Inferior parietal cortex (tissue), 1 donor: ENCODE data around the gene RNASE8.

Experiments
- DNase-seq: peaks from one replicate; pipeline ENCODE4 v3.0.0-alpha.2; 2016; ENCODE audit errors: extremely low spot score

RNASE8 gene

DNA sequence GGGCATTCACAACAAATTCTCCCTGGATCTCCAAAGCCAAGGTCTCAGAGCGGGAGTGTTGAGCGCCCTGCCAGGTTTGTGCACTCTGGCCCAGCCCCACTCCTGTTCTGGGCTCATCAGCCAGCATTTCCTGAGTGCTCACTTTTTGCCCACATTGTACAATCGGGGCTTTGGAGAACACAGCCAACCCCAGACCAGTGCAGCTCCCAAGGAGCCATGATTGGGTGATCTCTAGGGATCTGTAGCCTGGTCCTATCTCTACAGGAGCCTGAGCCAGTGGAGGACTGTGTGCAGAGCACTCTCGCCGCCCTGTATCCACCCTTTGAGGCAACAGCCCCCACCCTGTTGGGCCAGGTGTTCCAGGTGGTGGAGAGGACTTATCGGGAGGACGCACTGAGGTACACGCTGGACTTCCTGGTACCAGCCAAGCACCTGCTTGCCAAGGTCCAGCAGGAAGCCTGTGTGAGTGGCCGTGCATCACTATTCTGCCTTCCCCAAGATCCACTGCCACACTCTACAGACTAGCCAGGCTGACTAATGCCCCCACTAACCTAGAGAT is 15.2 kb downstream of the RNASE8 start:
- no peak for DNase-seq

DNA sequence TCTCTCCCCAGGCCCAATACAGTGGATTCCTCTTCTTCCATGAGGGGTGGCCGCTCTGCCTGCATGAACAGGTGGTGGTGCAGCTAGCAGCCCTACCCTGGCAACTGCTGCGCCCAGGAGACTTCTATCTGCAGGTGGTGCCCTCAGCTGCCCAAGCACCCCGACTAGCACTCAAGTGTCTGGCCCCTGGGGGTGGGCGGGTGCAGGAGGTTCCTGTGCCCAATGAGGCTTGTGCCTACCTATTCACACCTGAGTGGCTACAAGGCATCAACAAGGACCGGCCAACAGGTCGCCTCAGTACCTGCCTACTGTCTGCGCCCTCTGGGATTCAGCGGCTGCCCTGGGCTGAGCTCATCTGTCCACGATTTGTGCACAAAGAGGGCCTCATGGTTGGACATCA is 16.3 kb downstream of the RNASE8 start:
- DNase-seq: no peak

DNA sequence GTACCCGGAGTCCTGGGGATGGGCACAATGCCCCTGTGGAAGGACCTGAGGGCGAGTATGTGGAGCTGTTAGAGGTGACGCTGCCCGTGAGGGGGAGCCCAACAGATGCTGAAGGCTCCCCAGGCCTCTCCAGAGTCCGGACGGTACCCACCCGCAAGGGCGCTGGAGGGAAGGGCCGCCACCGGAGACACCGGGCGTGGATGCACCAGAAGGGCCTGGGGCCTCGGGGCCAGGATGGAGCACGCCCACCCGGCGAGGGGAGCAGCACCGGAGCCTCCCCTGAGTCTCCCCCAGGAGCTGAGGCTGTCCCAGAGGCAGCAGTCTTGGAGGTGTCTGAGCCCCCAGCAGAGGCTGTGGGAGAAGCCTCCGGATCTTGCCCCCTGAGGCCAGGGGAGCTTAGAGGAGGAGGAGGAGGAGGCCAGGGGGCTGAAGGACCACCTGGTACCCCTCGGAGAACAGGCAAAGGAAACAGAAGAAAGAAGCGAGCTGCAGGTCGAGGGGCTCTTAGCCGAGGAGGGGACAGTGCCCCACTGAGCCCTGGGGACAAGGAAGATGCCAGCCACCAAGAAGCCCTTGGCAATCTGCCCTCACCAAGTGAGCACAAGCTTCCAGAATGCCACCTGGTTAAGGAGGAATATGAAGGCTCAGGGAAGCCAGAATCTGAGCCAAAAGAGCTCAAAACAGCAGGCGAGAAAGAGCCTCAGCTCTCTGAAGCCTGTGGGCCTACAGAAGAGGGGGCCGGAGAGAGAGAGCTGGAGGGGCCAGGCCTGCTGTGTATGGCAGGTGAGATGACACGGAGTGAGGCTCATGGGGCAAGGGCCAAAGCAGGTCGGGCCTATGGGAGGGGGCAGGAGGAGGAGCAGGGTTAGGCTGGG is 17.0 kb downstream of the RNASE8 start:
- no peak for DNase-seq

DNA sequence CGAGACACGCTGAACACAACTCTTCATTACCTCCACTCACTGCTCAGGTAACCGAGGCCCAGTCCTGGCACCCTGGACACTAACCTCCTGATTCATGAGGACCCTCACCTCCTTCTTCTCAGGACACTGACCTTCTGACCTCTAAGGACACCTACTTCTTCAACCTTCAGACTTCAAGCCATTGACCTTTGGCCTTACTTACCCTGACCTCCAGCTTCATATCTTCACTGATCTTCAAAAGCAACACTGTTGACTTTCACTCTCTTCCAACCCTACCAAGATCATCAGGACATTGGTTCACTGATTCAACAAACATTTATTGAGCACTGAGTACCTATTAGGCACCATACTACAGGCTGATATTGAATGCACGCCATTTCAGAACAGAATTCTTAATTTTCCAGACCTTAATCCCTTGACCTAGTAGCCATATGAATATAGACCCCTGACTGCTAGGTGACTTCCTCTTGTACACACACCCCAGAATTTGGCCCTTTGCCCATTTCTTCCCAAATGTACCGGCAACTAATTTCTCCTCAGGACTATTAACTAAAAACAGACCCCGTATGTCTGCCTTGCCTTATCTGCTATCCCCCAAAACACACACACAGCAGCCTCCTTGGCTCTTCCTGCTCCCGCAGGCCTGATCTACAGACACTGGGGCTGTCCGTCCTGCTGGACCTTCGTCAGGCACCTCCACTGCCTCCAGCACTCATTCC is 18.3 kb downstream of the RNASE8 start:
- DNase-seq: no peak

DNA sequence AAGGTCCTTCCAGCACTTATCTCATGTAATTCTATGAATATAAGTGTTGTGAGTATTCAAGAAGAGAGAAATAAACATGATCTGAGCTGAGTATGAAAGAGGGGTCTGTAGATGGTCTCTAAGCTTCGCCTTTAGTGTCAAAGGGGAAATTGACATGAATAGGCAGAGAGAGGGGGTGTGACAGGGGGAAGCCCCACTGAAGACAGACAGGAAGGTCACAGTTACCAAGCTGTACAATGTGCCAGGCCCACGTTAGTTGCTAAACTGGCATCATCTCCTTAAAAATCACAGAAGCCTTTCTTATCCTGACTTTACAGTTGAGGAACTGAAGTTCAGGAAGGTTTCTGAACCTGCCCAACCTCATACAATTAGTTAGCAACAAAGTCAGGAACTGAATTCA is 20.1 kb downstream of the RNASE8 start:
- DNase-seq: no peak

DNA sequence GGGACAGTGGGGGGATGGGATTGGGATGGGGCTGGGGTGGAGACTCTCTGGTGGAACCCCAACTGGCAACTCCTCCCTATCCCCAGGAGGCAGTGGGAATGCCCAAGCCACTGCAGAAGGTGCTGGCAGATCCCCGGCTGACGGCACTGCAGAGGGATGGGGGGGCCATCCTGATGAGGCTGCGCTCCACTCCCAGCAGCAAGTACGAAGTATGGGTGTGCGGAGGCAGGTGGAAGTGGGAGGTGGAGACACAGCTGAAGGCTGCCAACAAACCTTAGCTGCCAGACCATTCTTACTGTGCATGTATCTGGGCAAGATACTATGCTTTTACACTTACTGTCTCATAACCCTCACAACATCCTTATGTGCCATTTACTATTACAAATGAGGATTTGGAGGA is 20.7 kb downstream of the RNASE8 start:
- DNase-seq: peak; percentile 33

DNA sequence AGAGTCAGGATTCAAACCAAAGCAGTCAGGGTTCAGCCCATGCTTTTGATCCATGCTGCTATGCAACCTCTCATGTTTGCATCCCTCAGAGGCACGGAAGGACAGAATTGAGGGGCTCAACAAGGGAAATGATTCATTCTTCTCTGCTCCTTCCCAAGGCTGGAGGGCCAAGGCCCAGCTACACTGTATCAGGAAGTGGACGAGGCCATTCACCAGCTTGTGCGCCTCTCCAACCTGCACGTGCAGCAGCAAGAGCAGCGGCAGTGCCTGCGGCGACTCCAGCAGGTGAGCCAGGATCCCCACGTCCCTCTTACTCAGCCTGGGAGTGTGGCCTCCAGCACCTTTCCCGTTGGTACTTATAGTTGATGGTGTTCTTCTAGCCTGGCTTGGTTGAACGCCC is 21.1 kb downstream of the RNASE8 start:
- no peak for DNase-seq

DNA sequence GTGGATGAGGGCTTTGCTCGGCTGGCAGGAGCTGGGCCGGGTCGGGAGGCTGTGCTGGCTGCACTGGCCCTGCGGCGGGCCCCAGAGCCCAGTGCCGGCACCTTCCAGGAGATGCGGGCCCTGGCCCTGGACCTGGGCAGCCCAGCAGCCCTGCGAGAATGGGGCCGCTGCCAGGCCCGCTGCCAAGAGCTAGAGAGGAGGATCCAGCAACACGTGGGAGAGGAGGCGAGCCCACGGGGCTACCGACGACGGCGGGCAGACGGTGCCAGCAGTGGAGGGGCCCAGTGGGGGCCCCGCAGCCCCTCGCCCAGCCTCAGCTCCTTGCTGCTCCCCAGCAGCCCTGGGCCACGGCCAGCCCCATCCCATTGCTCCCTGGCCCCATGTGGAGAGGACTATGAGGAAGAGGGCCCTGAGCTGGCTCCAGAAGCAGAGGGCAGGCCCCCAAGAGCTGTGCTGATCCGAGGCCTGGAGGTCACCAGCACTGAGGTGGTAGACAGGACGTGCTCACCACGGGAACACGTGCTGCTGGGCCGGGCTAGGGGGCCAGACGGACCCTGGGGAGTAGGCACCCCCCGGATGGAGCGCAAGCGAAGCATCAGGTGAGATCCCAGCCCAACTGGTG is 24.0 kb downstream of the RNASE8 start:
- no peak for DNase-seq

DNA sequence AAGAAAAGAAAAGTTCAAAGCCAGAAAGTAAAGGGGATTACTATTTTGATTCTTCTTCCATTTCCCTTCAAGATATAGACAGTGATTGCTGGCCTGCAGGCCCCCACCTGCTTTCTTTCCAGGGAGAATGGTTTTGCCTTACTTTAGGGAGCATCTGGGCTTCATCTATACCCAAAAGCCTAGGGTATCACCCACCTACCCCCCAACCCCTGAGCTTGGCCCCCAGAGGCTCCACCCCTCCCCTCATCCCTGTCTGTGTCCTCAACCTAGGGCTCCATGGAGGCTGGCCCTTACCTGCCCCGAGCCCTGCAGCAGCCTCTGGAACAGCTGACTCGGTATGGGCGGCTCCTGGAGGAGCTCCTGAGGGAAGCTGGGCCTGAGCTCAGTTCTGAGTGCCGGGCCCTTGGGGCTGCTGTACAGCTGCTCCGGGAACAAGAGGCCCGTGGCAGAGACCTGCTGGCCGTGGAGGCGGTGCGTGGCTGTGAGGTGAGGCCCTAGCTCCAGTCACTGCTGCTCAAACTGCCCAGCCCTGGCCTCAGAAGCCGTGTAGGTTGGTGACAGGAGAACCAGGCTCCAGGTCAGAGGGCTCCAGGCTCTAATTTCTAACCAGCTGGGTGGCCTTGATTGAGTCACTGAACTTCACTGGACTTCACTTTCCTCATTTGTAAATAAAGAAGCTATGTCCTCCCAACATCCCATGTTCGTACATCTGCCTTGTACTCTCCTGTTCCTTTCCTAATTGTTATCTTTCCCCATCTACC is 26.1 kb downstream of the RNASE8 start:
- no peak for DNase-seq

DNA sequence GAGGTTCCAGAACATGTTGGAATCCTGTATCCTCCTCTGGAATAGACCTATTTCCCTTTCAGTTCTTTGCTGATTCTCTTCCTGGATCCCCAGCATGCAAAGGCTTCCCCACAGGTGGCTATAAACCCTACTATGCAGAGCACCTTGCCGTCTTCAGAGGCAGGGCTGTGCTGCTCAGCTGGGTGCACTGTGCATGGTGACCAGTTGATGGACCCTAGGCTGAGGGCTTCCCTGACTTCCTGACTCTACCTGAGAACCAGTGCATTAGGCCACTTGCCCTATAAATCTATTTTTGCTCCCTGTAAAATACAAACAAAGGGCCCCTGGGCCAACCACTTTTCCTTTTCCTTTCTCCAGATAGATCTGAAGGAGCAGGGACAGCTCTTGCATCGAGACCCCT is 26.8 kb downstream of the RNASE8 start:
- DNase-seq: no peak

DNA sequence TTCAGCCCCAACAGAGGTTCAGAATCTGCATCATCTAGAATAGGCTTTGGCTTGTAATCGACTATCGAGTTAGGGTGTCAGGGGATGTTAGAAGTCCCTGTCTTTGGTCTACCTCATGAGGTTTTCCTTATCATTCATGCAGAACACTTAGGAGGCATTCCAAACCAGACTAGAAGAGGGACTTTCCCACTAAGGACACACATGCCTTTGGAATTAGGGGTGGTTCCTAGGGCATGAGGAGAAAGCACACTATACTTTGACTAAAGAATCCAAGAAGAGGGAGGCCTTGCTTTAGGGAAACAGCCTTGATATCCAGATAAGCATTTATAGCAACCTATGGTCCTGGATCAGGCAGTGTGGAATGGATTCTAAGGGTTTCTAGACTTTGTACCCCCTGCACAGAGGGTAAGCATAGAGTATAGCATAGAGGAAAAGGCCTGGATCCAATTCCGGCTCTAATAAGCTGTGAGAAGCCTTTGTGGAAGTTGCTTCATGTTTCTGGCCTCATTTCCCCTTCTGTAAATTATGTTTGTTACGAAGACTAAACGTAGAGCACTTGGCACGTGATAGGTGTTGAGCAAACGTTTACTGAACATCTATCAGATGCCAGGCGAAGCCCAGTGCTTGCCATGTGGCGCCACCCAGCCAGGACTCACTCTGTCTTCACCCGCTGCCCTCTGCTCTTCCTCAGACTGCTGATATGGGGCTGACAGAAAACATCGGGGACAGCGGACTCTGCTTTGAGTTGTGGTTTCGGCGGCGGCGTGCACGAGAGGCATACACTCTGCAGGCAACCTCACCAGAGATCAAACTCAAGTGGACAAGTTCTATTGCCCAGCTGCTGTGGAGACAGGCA is 27.6 kb downstream of the RNASE8 start:
- no peak for DNase-seq

DNA sequence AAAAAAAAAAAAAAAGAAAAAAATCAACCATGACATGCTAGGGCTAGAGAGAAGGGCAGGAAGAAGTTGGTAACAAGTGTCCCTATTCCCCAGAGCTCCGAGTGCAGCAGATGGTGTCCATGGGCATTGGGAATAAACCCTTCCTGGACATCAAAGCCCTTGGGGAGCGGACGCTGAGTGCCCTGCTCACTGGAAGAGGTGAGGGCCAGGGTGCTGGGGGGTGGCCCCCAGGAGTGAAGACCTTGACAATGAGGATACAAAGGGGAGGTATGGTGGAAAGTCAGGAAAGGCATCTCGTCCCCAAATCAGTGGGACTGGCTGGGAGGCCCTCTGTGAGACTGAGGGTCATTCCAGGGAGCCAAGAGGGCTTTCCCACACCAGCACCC is 29.3 kb downstream of the RNASE8 start:
- DNase-seq: no peak

DNA sequence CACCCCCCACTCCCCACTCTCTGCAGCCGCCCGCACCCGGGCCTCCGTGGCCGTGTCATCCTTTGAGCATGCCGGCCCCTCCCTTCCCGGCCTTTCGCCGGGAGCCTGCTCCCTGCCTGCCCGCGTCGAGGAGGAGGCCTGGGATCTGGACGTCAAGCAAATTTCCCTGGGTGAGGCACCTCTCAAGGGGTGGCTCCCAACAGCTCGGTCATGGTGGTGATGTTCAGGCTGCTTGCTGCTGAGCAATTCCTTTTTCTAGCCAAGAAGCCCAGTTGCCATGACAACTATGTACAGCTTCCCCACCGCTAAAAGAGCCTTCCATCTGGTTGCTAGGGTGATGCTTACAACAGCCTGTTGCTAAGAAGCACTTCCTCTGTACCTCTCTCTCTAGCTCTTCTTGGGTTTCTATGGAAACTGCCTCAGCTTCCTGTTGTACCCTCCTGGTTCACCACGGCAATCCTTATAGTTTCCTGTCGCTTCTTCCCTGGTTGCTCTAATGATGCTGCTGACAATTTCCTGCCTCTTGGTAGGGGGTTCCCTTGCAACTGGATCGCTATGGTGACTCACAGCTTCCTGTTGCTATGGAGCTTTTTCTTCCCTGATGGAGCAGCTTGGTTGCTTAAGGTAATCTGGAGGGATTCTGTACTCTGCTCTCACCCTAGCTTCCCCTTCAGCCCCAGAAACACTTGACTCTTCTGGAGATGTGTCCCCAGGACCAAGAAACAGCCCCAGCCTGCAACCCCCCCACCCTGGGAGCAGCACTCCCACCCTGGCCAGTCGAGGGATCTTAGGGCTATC is 29.9 kb downstream of the RNASE8 start:
- DNase-seq: peak; percentile 71

DNA sequence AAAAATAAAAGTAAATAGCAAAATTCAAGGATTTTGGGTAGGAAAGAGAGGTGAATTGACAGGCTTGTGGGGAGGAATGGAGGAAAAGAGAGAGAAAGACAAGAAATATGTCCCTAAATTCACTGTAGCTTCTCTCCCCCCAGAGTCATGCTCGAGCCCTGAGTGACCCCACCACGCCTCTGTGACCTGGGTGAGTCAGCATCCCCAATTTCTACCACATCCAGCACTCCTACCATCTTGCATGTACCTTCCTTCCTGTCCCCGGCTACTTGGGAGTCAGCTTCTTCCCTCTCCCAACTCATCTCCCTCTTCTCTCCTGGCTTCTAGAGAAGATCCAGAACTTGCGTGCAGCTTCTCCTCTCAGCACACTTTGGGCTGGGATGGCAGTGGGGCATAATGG is 31.1 kb downstream of the RNASE8 start:
- DNase-seq: no peak

DNA sequence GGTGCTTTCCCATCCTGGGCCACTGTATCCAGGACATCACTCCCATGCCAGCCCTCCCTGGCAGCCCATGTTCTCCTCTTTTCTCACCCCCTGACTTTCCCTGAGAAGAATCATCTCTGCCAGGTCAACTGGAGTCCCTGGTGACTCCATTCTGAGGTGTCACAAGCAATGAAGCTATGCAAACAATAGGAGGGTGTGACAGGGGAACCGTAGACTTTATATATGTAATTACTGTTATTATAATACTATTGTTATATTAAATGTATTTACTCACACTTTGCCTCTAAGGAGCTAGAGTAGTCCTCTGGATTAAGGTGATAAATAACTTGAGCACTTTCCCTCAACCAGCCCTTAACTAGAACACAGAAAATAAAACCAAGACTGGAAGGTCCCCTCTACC is 31.6 kb downstream of the RNASE8 start:
- no peak for DNase-seq

DNA sequence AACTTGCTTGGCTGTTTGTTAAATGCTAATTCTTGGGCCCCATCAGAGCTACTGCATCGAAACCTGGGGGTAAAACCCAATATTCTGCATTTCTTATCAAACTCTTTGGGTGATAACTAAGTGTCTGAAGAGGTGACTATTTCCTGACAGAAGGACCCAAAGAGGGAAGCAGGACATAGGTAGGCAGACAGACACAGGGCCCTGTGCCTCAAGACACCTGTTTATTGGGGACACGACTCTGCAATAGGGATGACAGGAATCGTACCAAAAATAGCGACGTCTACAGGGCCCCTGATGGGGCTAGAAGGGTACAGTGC is 32.2 kb downstream of the RNASE8 start:
- no peak for DNase-seq

DNA sequence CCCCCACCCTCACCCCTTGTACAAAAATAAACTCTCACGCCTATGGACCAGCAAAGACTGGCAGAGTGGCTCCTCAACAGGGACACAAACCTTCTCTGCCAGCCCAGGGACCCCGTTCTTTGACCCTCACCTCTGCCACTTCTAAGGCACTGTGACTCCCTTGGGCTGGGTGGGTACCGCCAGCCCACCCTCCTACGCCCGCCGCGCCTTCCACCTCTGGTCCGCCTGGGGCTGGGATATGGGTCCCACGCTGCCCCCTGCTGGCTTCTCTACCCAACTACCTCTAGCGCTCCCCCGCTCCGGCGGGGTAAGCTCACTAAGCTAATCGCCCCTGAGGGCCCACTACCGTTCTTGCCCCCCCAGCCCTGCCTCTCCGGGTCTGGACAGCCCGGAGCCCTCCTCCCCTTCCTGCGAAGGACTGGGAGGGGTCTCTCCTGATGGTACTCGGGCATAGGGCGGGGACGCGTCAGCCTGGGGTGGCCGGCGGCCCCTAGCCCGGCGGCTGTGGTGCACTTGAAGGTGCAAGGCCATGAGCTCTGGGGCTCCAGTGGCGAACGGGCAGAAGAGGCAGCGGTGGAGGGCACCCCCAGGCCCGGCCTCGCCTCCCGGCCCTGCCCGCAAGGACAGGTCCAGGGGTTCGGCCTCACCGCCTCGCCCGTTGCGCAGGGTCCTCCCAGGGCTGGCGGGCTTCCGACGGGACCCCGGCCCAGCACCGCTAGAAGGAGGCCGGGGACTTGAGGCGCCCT is 32.7 kb downstream of the RNASE8 start:
- no peak for DNase-seq

DNA sequence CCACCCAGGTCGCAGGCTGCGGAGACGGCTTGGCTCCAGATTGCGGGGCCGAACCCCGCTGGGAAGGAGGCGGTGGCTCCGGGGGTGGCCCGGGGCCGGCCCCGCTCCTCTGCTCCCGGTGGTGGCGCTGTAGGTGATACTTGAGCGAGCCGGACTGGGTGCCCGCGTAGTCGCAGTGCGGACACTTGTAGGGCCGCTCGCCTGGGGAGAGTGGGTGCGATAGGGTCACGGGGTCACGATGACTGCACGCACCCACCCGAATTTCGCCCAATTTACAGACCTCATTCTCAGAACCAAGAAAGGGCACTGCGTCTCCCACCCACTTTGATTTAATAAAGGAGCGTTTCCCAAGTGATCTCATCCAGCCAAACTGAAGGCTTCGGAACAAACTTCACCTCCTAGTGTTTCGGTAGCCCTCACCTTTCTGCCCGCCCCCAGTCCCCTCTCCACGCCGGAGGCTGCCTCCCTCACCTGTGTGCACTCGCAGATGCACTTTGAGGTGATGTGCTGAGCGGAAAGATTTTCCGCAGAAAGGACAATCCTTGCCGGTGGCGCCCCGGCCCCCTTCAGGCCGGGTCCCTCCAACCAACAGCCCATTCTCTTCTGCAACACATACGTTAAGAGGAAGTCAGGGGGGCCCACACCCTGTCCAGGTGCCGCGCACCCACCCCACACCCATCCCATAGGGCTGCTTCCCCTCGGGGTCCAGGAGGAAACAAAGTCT is 33.5 kb downstream of the RNASE8 start:
- DNase-seq: no peak

DNA sequence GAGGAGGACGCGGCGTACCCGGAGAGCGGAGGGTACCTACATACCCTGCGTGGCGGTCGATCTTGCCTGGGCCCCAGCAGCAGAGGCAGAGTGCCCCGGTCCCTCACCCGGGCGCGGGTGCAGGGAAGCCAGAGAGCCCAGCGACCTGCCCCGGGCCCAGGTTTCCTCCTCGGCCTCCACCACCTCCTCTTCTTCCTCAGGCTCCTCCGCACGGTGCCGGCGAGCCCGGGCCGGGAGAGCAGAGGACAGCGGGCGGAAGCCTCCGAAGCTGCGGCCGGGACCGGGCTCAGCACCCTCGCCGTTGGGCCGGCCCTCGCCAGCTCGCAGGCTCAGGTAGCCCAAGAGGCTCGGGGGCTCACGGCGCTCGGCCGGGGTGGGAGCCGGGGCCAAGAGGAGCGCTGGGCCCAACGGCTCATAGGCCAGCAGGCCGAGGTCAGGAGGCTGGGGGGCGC is 34.2 kb downstream of the RNASE8 start:
- DNase-seq: no peak
